Esophagus muscularis mucosa (tissue), 4 donors: ENCODE results near the gene GADD45G. TPM values are rescaled to one million over a fixed set of nuclear protein-coding genes. Genes with fewer than 3 reads are reported as not detected.

Experiments used
- DNase-seq: peaks from one replicate; pipeline ENCODE4 v3.0.0-alpha.2; 2017; ENCODE audit errors: extremely low spot score
- H3K27ac ChIP-seq, 4 donors: fragments of 200-600 bp; sonication (generic); replicated peaks in 1 of 4; 1 replicate in 3 of 4; 2 replicates in 1 of 4; pipeline ENCODE4 v1.5.1; 2016 to 2019; ENCODE audit warnings: mild to moderate bottlenecking in 1 of 4
- H3K27me3 ChIP-seq, 4 donors: fragments of 200-600 bp; sonication (generic); one replicate each; pipeline versions ENCODE4 v1.5.1 to v1.6.0; 2016 to 2019
- H3K36me3 ChIP-seq, 4 donors: fragments of 200-600 bp; sonication (generic); one replicate each; pipeline ENCODE4 v1.5.1; 2016 to 2019
- H3K4me1 ChIP-seq, 4 donors: fragments of 200-600 bp; sonication (generic); one replicate each; pipeline ENCODE4 v1.5.1; 2016 to 2019
- H3K4me3 ChIP-seq, 4 donors: fragments of 200-600 bp; sonication (generic); 1 replicate in 2 of 4; 2 replicates in 2 of 4; pipeline ENCODE4 v1.5.1; 2016 to 2019; ENCODE audit warnings: mild to moderate bottlenecking in 4 of 4, moderate library complexity in 1 of 4
- H3K9me3 ChIP-seq, 4 donors: fragments of 200-600 bp; sonication (generic); 1 replicate in 3 of 4; 2 replicates in 1 of 4; pipeline ENCODE4 v1.5.1; 2016 to 2019
- EP300 ChIP-seq: sonication (generic); formaldehyde crosslinking; IDR thresholded peaks from one replicate; pipeline ENCODE4 v1.6.1; 2017; ENCODE audit warnings: antibody characterized with exemption
- POLR2A ChIP-seq: fragments of 450-650 bp; IDR thresholded peaks from one replicate; pipeline ENCODE4 v1.6.1; 2017; ENCODE audit warnings: antibody characterized with exemption, moderate library complexity, mild to moderate bottlenecking, low read depth
- POLR2AphosphoS5 ChIP-seq, 2 donors: sonication (generic); formaldehyde crosslinking; IDR thresholded peaks; one replicate each; pipeline ENCODE4 v1.6.1; 2017; ENCODE audit warnings: antibody characterized with exemption in 2 of 2
- WGBS: methylation state at CpG from one replicate; pipeline ENCODE4 v1.1.5; 2018; 5-methylcytosine and 5-hydroxymethylcytosine counted together
- intact Hi-C: fragments of 100-400 bp; cut with DNase I; formaldehyde crosslinking; loops from one replicate; pipeline ENCODE4 v1.15.1; 2023
- total RNA-seq, 4 donors: library from RNA; depleted of rRNA; stranded (reverse); fragments of >200 nt; gene quantifications; one replicate each; pipeline versions ENCODE4 v1.1.0 to v1.2.1, GENCODE V29; 2016
- TF ChIP-seq, protein P1 (sequence below), 3 experiments: fragments of 200-600 bp in 2 of 3; fragments of 450-650 bp in 1 of 3; sonication (generic) in 2 of 3; IDR thresholded peaks; one replicate each; pipeline ENCODE4 v1.5.1; 2017 to 2019; ENCODE audit warnings: antibody characterized with exemption in 3 of 3, mild to moderate bottlenecking in 2 of 3, moderate library complexity in 1 of 3

The GADD45G gene
- total RNA-seq, 4 donors from 2014 or later, result 44.0 to 136 (median 103) TPM

DNA sequence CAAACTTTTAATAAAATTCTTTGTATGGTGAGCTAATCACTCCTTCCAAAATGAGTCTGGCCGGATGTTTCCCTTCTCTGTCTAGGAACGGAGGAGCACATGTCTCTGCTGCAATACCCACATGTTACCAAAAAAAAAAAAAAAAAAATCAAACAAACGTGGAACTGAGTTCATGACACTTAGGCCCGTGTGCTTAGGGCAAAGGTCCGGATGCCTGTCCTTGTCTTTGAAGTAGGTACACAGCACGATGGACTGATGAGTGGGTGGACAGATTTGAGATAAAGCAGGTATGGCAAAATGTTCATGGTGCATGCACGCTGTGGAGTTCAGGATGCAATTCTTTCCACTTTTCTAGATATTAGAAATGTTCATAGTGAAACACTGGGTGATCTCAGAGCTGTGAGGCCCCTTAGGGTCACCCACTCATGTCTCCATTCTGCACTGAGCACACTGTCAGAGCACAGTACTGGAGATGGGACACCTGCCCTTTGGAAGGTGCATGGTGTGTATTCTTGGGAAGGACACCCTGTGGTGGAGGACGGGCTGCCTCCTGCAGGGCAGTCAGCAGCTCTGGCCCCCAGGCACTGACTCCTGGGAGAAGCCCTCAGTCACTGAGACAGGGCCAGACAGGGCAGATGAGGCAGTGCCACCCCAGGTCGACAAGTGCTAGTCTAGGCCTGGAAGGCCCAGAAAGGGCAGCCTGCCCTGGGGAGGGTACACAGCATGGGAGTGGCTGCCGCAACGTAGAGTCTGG lies 43.6 kb downstream of the GADD45G start:
- Histone ChIP-seq H3K9me3 (no peaks in the 10 kb centered on the region), H3K36me3 (no peaks in the 10 kb centered on the region), H3K4me3 (no peak overlapping the region), H3K4me1 (no peaks in the 10 kb centered on the region), H3K27ac (no peak overlapping the region), H3K27me3 (no peaks in the 10 kb centered on the region)
- WGBS, result 73% methylated on average over 10 of the region's 11 CpGs
- intact Hi-C loops, result no loop called here
- DNase-seq, result no peak
- TF ChIP-seq POLR2A, result no peak

DNA sequence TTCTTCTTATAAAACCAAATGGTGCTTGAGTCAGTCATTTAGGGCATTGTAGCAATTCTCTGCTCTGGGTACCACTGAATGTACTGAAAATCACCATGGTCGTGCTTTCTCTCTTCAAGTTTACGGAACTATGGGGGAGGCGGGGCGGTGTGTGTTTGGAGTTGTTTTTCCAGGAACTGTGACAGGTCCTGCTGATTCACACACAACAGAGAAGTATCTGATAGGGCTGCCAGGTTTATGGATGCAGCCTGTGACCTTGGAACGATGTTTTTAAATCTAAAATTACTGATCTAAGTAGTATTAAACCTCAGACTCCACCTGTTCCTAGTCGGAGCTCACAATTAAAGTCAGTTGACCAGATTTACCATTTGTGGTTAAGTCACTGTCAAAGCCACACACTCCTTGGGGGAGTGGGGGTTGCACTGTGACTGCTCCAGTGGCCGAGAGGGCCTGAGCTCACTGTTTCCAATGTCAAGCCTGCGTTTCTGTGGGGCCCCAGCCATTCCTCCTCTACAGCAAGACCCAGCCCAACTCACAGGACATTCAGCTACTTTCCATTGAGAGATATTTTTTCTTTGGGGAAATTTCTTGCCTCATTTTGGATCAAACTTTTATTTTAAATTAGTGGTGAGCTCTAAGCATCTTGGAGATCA lies 44.4 kb downstream of the GADD45G start:
- Histone ChIP-seq H3K27me3 (no peaks in the 10 kb centered on the region), H3K9me3 (no peaks in the 10 kb centered on the region), H3K4me1 (no peaks in the 10 kb centered on the region), H3K27ac (no peak overlapping the region), H3K36me3 (no peaks in the 10 kb centered on the region), H3K4me3 (no peak overlapping the region)
- intact Hi-C loops, result no loop called here
- DNase-seq, result no peak
- WGBS, result 85% methylated on average over 8 of the region's 8 CpGs
- no peak for TF ChIP-seq POLR2AphosphoS5 (IDR thresholded peaks at IDR 0.05)
- no peak for TF ChIP-seq POLR2A
- no peak for TF ChIP-seq EP300
- TF ChIP-seq, protein P1, sequence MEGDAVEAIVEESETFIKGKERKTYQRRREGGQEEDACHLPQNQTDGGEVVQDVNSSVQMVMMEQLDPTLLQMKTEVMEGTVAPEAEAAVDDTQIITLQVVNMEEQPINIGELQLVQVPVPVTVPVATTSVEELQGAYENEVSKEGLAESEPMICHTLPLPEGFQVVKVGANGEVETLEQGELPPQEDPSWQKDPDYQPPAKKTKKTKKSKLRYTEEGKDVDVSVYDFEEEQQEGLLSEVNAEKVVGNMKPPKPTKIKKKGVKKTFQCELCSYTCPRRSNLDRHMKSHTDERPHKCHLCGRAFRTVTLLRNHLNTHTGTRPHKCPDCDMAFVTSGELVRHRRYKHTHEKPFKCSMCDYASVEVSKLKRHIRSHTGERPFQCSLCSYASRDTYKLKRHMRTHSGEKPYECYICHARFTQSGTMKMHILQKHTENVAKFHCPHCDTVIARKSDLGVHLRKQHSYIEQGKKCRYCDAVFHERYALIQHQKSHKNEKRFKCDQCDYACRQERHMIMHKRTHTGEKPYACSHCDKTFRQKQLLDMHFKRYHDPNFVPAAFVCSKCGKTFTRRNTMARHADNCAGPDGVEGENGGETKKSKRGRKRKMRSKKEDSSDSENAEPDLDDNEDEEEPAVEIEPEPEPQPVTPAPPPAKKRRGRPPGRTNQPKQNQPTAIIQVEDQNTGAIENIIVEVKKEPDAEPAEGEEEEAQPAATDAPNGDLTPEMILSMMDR (IDR thresholded peaks at IDR 0.05), result no peak

DNA sequence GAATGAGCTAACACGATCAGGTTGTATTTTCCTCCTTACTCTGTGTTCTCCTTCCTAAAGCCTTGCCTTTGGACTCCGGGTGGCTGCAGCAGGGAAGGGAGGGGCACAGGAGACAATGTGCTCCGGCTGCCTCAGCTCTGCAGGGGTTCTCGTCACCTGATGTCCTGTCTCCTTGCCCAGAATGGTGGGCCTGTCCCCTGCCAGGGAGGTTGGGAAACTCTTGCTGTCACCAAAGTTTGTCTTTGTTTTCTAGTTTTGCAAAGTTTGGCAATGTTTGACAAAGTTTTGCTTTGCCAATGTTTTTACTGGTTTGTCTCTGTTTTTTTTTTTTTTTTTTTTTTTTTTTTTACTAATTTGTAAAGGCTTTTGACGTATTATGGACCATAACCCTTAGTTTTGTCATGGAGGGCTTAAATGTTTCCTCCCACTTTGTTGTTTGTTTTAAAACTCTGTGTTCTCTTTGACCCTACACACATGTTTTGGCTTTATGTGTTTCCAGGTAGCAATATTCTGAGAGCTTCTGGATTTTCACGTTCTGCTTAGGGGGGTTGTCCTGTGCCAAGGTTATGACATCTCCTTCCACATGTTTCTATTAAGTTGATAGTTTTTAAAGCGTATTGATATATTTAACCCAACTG lies 49.3 kb downstream of the GADD45G start:
- Histone ChIP-seq H3K4me3 (no peak overlapping the region), H3K27me3 (no peaks in the 10 kb centered on the region), H3K4me1 (peaks cover 0 to 8% (median 3%) of the 10 kb centered on the region in 4 donors), H3K36me3 (no peaks in the 10 kb centered on the region), H3K27ac (no peak overlapping the region), H3K9me3 (no peaks in the 10 kb centered on the region)
- 91% methylated on average over 7 of the region's 7 CpGs for WGBS
- DNase-seq, result no peak
- TF ChIP-seq EP300, result no peak
- TF ChIP-seq, protein P1 (IDR thresholded peaks at IDR 0.05), result no peak
- no peak for TF ChIP-seq POLR2A
- no peak for TF ChIP-seq POLR2AphosphoS5 (IDR thresholded peaks at IDR 0.05)
- intact Hi-C loops, result no loop called here

DNA sequence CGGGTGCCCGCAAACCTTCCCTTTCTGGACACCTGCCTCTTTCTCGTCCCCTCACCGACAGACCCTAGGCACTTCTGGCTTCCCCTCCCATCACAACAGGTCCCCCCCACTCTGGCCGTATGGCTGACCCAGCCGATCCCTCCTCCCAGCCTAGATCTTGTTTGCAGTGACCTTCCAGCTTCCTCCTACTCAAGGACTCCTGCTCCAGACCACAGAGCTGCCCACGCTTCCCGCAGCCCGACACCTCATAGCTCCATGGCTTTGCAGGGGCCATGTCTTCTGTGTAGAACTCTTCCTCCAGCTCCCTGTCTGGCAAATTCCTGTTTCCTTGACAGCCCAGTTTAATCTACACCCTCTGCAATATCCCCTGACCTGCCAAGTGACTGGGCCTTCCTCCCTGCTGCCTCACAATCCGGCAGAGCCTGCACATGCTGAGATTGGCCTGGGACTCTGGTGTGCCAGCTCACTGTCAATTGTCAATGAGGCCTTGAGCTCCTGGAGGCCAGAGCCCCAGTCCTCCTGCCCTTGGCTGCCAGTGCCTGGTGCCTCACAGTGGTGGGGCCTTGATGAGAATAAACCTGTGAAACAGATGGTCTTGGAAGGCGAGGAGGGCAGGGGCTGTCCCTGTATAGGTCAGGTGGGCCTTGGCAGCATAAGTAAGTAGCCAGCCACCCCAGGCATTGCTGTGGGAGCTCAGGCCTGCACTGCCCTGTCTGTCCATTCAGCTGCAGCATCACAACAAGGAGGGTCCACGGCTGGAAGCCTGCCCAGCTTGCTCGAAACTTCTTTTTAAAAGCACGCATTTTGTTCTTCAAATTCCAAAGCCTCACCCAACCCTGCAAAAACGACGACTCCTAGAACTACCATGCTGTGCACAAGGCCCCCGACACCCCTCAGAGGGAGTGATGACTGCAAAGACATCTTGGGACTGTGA lies 50.5 kb downstream of the GADD45G start:
- Histone ChIP-seq H3K4me3 (no peak overlapping the region), H3K4me1 (peaks cover under 1 to 10% (median 5%) of the 10 kb centered on the region in 4 donors), H3K9me3 (no peaks in the 10 kb centered on the region), H3K36me3 (no peaks in the 10 kb centered on the region), H3K27ac (no peak overlapping the region), H3K27me3 (no peaks in the 10 kb centered on the region)
- WGBS, result 94% methylated on average over 16 of the region's 17 CpGs
- TF ChIP-seq EP300 (no peak), POLR2A (no peak), POLR2AphosphoS5 (IDR thresholded peaks at IDR 0.05) (no peak)
- TF ChIP-seq, protein P1 (IDR thresholded peaks at IDR 0.05), result no peak
- DNase-seq, result no peak
- intact Hi-C loops, result no loop called here

Other genes with a start within 250 kb of the GADD45G start
- gene SEMA4D, start 106.9 kb upstream of the GADD45G start, total RNA-seq, result 10 to 100 TPM in 3 of 4 donors, 1 to 10 TPM in 1; 7.9 to 14.1 (median 10.6) TPM